OCI-LY3 (cell line): Measurements from ENCODE around the gene C10orf105.
A peak's percentile ranks its signal among the peaks of the same experiment; 100 is the strongest.

ENCODE experiments used
- H2AFZ ChIP-seq: fragments of 200-600, 300-600 bp; shearing (Covaris generic); 2 replicates; pipeline ENCODE4 v1.6.0; 2014; ENCODE audit warnings: antibody characterized with exemption, low read depth, low read length
- H3K27ac ChIP-seq: fragments of 200-600, 300-600 bp; sonication (generic); 2 replicates; pipeline ENCODE4 v1.5.1; 2014; ENCODE audit warnings: mild to moderate bottlenecking, low read length, moderate library complexity, mixed read lengths
- H3K27me3 ChIP-seq: fragments of 200-600, 300-600 bp; sonication (generic); 2 replicates; pipeline ENCODE4 v1.6.1; 2014; ENCODE audit warnings: low read depth, low read length, mixed read lengths
- H3K36me3 ChIP-seq: fragments of 200-600, 300-600 bp; sonication (generic); replicated peaks from 2 replicates; pipeline ENCODE3; 2014; ENCODE audit warnings: low read depth, low read length, mixed read lengths
- H3K4me1 ChIP-seq: fragments of 300-600, 200-600 bp; sonication (generic); 2 replicates; pipeline ENCODE4 v1.6.1; 2014; ENCODE audit warnings: low read length, mixed read lengths
- H3K4me2 ChIP-seq: fragments of 200-600, 300-600 bp; sonication (generic); 2 replicates; pipeline ENCODE4 v1.6.1; 2014; ENCODE audit warnings: low read length, mixed read lengths
- H3K4me3 ChIP-seq: fragments of 300-600, 200-600 bp; sonication (generic); 2 replicates; pipeline ENCODE4 v1.5.1; 2014; ENCODE audit warnings: antibody characterized with exemption, mild to moderate bottlenecking, low read length, moderate library complexity
- H3K79me2 ChIP-seq: fragments of 300-600, 200-600 bp; shearing (Covaris generic); 2 replicates; pipeline ENCODE4 v1.6.1; 2014; ENCODE audit warnings: mild to moderate bottlenecking, low read length, mixed read lengths
- H3K9ac ChIP-seq: fragments of 300-600, 200-600 bp; shearing (Covaris generic); 2 replicates; pipeline ENCODE4 v1.6.0; 2014; ENCODE audit warnings: mild to moderate bottlenecking, low read length, moderate library complexity
- H3K9me3 ChIP-seq: fragments of 200-600, 300-600 bp; shearing (Covaris generic); 2 replicates; pipeline ENCODE4 v1.6.1; 2014; ENCODE audit warnings: low read length, mixed read lengths; ENCODE audit not compliant: insufficient read depth
- H4K20me1 ChIP-seq: fragments of 200-600, 300-600 bp; sonication (generic); 2 replicates; pipeline ENCODE4 v1.6.1; 2016; ENCODE audit warnings: low read length, mixed read lengths; ENCODE audit not compliant: insufficient read depth
- CTCF ChIP-seq: fragments of 200-600, 300-600 bp; sonication (generic); IDR thresholded peaks from 2 replicates; pipeline ENCODE4 v1.5.1; 2014; ENCODE audit warnings: antibody characterized with exemption, low read length, low read depth
- EZH2phosphoT487 ChIP-seq: fragments of 200-600 bp; shearing (Covaris generic); IDR thresholded peaks from 2 replicates; pipeline ENCODE4 v1.6.1; 2018; ENCODE audit warnings: antibody characterized with exemption, mixed run types, low read depth

Gene C10orf105

GRCh38 chr10:71762324-71762723 is 42.7 kb upstream of the C10orf105 start:
- H3K9me3 ChIP-seq = no peaks in the 10 kb centered on the region
- H3K4me3 ChIP-seq = no peak overlapping the region
- H3K4me2 ChIP-seq = no peak overlapping the region
- no peak for TF ChIP-seq EZH2phosphoT487
- TF ChIP-seq CTCF = no peak
- no peak overlapping the region for H2AFZ ChIP-seq
- H3K27me3 ChIP-seq = no peaks in the 10 kb centered on the region
- H3K27ac ChIP-seq = no peak overlapping the region
- H3K79me2 ChIP-seq = no peaks in the 10 kb centered on the region
- H3K9ac ChIP-seq = no peak overlapping the region
- H3K36me3 ChIP-seq = no peaks in the 10 kb centered on the region
- H3K4me1 ChIP-seq = no peaks in the 10 kb centered on the region
- no peaks in the 10 kb centered on the region for H4K20me1 ChIP-seq

- Histone ChIP-seq H4K20me1 (no peaks in the 10 kb centered on the region), H3K9ac (no peak overlapping the region), H3K4me1 (no peaks in the 10 kb centered on the region), H3K36me3 (no peaks in the 10 kb centered on the region), H3K27me3 (no peaks in the 10 kb centered on the region), H3K79me2 (no peaks in the 10 kb centered on the region), H3K4me2 (no peak overlapping the region), H2AFZ (no peak overlapping the region), H3K27ac (no peak overlapping the region), H3K9me3 (no peaks in the 10 kb centered on the region), H3K4me3 (no peak overlapping the region)
- TF ChIP-seq CTCF (no peak), EZH2phosphoT487 (no peak)
These were observed 42.0 kb upstream of the C10orf105 start for GRCh38 chr10:71761541-71762113.

DNA sequence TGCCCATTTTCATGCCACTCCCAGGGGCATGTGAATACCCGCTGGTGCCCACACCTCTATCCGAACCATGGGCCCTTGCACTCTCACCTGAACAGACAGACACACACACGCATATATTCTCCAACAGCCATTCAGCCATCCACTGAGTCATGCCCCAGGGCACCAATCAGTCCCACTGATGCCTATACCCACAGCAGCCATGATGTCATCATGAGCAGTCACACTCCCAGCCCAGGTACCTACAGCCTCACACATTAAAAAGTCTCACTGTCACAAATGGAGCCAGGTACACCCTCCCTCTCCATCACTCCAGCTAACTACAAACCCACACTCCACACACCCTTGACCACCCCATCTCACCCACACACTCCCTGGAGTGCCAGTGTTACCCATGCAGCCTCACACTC is 41.5 kb upstream of the C10orf105 start:
- no peaks in the 10 kb centered on the region; the same call in 1 of the 2 replicates for H3K27me3 ChIP-seq
- no peaks in the 10 kb centered on the region for H3K4me1 ChIP-seq
- no peak overlapping the region for H3K9ac ChIP-seq
- no peaks in the 10 kb centered on the region for H3K9me3 ChIP-seq
- no peak for TF ChIP-seq CTCF
- no peak for TF ChIP-seq EZH2phosphoT487
- H4K20me1 ChIP-seq = no peaks in the 10 kb centered on the region
- no peak overlapping the region for H2AFZ ChIP-seq
- no peaks in the 10 kb centered on the region for H3K36me3 ChIP-seq
- no peak overlapping the region for H3K4me2 ChIP-seq
- no peak overlapping the region for H3K4me3 ChIP-seq
- no peaks in the 10 kb centered on the region for H3K79me2 ChIP-seq
- H3K27ac ChIP-seq = no peak overlapping the region

DNA sequence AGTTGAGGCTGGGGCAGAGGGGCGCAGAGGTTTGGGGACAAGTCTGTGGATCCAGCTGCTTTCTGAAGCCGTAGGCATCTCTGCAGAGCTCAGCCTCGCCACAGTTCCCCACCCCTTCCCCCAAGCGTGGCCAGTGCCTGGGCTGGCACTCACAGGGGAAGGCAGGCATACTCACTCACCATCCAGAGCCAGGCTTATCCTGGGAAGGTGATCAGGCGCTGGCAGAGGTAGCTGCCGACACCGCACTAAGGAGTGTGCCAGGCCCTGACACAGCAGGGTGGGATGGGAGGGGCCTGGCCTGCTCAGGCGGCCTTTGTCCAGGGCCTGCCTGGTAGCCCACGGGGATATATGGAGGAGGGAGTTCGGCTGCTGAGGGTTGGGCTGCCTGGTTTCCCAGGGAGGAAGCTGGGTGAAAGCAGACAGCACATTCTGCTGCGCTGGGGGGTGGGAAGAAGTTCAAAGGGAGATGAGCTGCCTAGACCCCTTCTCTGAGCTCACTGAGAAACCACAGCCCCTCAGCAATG is 37.9 kb upstream of the C10orf105 start:
- H3K36me3 ChIP-seq = no peaks in the 10 kb centered on the region
- H3K4me3 ChIP-seq = no peak overlapping the region
- H3K9me3 ChIP-seq = no peaks in the 10 kb centered on the region
- no peaks in the 10 kb centered on the region for H4K20me1 ChIP-seq
- H3K79me2 ChIP-seq = no peaks in the 10 kb centered on the region
- H3K4me2 ChIP-seq = peak overlapping the region; percentile 18; the same call in 1 of the 2 replicates
- no peak overlapping the region for H2AFZ ChIP-seq
- no peaks in the 10 kb centered on the region for H3K4me1 ChIP-seq
- TF ChIP-seq EZH2phosphoT487 = no peak
- TF ChIP-seq CTCF = no peak
- H3K27me3 ChIP-seq = peaks cover 18% of the 10 kb centered on the region
- H3K27ac ChIP-seq = no peak overlapping the region
- no peak overlapping the region for H3K9ac ChIP-seq
